Mammary epithelial cell (primary cell): ENCODE measurements around the gene TMEM86B.

Source experiments
- EZH2 ChIP-seq: IDR thresholded peaks from 2 replicates; pipeline ENCODE4 v1.6.1; 2012; ENCODE audit warnings: low read length, inconsistent platforms, borderline replicate concordance
- TF ChIP-seq, protein P1 (sequence below), 2 donors: IDR thresholded peaks in 1 of 2; conservative IDR thresholded peaks in 1 of 2; 2 replicates each; pipeline ENCODE4 v1.5.1; 2011 to 2012; ENCODE audit warnings: inconsistent platforms in 2 of 2, low read length in 2 of 2, mild to moderate bottlenecking in 2 of 2, control low read depth in 1 of 2, low read depth in 1 of 2; ENCODE audit not compliant: insufficient read depth in 1 of 2; ENCODE audit errors: extremely low read depth in 1 of 2

DNA sequence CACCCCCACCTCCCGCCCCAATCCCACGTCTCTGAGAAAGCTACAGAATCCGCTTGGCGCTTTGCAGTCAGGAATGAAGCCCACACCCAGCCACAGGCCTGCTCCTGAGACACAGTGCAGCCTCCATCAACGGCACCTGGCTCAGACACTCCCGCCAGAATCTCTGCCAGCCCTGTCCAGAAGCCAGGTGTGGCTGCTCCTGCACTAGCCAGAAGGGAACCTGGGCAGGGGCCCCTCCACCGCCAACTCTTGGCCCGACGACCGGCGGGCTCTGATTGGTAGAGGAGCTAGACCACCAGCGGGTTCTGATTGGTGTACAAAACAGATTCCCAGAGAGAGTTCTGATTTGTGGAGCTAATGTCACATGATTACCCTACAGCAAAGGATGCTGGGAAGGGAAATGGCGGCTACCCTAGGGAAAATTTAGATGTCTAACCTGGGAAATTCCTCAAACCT is 33.1 kb upstream of the TMEM86B start:
- TF ChIP-seq, protein P1, sequence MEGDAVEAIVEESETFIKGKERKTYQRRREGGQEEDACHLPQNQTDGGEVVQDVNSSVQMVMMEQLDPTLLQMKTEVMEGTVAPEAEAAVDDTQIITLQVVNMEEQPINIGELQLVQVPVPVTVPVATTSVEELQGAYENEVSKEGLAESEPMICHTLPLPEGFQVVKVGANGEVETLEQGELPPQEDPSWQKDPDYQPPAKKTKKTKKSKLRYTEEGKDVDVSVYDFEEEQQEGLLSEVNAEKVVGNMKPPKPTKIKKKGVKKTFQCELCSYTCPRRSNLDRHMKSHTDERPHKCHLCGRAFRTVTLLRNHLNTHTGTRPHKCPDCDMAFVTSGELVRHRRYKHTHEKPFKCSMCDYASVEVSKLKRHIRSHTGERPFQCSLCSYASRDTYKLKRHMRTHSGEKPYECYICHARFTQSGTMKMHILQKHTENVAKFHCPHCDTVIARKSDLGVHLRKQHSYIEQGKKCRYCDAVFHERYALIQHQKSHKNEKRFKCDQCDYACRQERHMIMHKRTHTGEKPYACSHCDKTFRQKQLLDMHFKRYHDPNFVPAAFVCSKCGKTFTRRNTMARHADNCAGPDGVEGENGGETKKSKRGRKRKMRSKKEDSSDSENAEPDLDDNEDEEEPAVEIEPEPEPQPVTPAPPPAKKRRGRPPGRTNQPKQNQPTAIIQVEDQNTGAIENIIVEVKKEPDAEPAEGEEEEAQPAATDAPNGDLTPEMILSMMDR (conservative IDR thresholded peaks at IDR 0.05 in 1 of 2, IDR thresholded peaks at IDR 0.05 in 1 of 2; ENCODE audit: extremely low read depth in 1 of 2, insufficient read depth in 1 of 2, low read depth in 1 of 2, low read length in 2 of 2) = no peak
- no peak for TF ChIP-seq EZH2
